Tibial artery (tissue), 4 donors: ENCODE data around the gene ZNF646.

Experiments
- DNase-seq, 2 donors: peaks; one replicate each; pipeline ENCODE4 v3.0.0-alpha.2; 2019
- H3K27ac ChIP-seq, 2 donors: fragments of 200-600 bp; sonication (generic) in 1 of 2; 1 replicate in 1 of 2; 2 replicates in 1 of 2; pipeline ENCODE4 v1.5.1; 2018 to 2019; ENCODE audit warnings: mild to moderate bottlenecking in 1 of 2
- H3K27me3 ChIP-seq, 2 donors: fragments of 200-600 bp; sonication (generic) in 1 of 2; one replicate each; pipeline versions ENCODE4 v1.5.1 to v1.6.0; 2016 to 2019
- H3K36me3 ChIP-seq, 3 donors: fragments of 200-600 bp; sonication (generic) in 2 of 3; one replicate each; pipeline ENCODE4 v1.5.1; 2016 to 2019; ENCODE audit warnings: mild to moderate bottlenecking in 2 of 3
- H3K4me1 ChIP-seq, 4 donors: fragments of 200-600 bp; sonication (generic) in 2 of 4; 1 replicate in 3 of 4; 2 replicates in 1 of 4; pipeline ENCODE4 v1.5.1; 2016 to 2019
- H3K4me3 ChIP-seq, 2 donors: fragments of 200-600 bp; sonication (generic) in 1 of 2; 1 replicate in 1 of 2; 2 replicates in 1 of 2; pipeline ENCODE4 v1.5.1; 2018 to 2019; ENCODE audit warnings: mild to moderate bottlenecking in 2 of 2
- H3K9me3 ChIP-seq, 3 donors: fragments of 200-600 bp; sonication (generic) in 1 of 3; one replicate each; pipeline ENCODE4 v1.5.1; 2016 to 2019
- CTCF ChIP-seq, 2 experiments: fragments of 200-600 bp in 1 of 2; fragments of 450-650 bp in 1 of 2; IDR thresholded peaks; one replicate each; pipeline ENCODE4 v1.5.1; 2017 to 2019; ENCODE audit warnings: antibody characterized with exemption in 2 of 2, mild to moderate bottlenecking in 1 of 2, moderate library complexity in 1 of 2
- intact Hi-C: fragments of 100-400 bp; cut with DNase I; formaldehyde crosslinking; loops from one replicate; pipeline ENCODE4 v1.15.0; 2023; ENCODE audit warnings: low total_unique reads

The ZNF646 gene

DNA sequence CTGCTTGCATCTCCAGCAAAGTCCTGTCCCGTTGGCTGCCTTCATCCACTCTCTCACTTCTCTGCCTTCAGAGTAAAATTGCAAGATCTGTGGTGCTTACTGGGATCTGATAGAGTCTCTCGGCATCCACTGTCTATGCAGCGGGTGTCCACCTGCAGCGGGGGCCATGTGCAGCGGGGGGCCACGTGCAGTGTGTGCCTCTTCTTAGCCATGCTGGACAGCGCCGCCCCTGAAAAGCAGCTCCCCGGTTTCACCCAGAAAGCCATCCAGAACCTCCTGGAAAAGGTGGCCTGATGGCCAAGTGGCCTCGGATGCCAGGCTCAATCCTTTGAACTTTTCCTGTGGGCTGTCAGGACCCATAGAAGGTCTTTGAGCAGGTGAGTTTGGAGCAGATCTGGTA lies 31.4 kb upstream of the ZNF646 start:
- TF ChIP-seq CTCF (IDR thresholded peaks at IDR 0.05): no peak
- Histone ChIP-seq H3K36me3 (peaks cover 47 to 57% (median 50%) of the 10 kb centered on the region in 3 donors), H3K4me3 (no peak overlapping the region), H3K27me3 (no peaks in the 10 kb centered on the region), H3K4me1 (no peaks in the 10 kb centered on the region), H3K9me3 (no peaks in the 10 kb centered on the region), H3K27ac (no peak overlapping the region)
- intact Hi-C loops: no loop called here
- DNase-seq: no peak

DNA sequence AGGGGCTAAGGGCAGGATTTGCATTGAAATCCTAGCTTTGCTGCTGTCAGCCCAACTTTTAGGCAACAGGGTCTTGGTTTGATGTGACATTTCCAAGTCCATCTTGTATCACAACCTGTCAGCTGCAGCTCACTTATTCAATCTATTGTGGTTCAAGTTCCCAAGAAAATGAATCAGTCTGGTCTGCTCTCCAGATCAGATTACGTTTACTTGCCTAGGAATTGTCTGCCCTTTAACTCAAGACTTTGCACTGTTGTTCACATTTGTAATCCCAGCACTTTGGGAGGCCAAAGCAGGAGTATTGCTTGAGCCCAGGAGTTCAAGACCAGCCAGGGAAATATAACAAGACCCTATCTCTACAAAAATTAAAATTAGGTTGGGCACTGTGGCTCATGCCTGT lies 30.9 kb upstream of the ZNF646 start:
- Histone ChIP-seq H3K27ac (no peak overlapping the region), H3K4me1 (no peaks in the 10 kb centered on the region), H3K36me3 (peaks cover 42 to 52% (median 45%) of the 10 kb centered on the region in 3 donors), H3K27me3 (no peaks in the 10 kb centered on the region), H3K9me3 (no peaks in the 10 kb centered on the region), H3K4me3 (no peak overlapping the region)
- TF ChIP-seq CTCF (IDR thresholded peaks at IDR 0.05): no peak
- intact Hi-C loops: no loop called here
- DNase-seq: no peak

- Histone ChIP-seq H3K27ac (no peak overlapping the region), H3K27me3 (no peaks in the 10 kb centered on the region), H3K4me1 (no peaks in the 10 kb centered on the region), H3K36me3 (peaks cover 36 to 46% (median 39%) of the 10 kb centered on the region in 3 donors), H3K9me3 (no peaks in the 10 kb centered on the region), H3K4me3 (no peak overlapping the region)
- no peak for DNase-seq
- TF ChIP-seq CTCF (IDR thresholded peaks at IDR 0.05): no peak
- intact Hi-C loops: no loop called here
Observed at GRCh38 chr16:31043898-31044481, 30.2 kb upstream of the ZNF646 start.

GRCh38 chr16:31050280-31051030 lies 23.8 kb upstream of the ZNF646 start:
- no peak for TF ChIP-seq CTCF (IDR thresholded peaks at IDR 0.05)
- no peaks in the 10 kb centered on the region for H3K27me3 ChIP-seq
- no peaks in the 10 kb centered on the region for H3K4me1 ChIP-seq
- H3K36me3 ChIP-seq: no peaks in the 10 kb centered on the region
- no peaks in the 10 kb centered on the region for H3K9me3 ChIP-seq
- DNase-seq: no peak
- no peak overlapping the region for H3K4me3 ChIP-seq
- intact Hi-C loops: no loop called here
- H3K27ac ChIP-seq: no peak overlapping the region

DNA sequence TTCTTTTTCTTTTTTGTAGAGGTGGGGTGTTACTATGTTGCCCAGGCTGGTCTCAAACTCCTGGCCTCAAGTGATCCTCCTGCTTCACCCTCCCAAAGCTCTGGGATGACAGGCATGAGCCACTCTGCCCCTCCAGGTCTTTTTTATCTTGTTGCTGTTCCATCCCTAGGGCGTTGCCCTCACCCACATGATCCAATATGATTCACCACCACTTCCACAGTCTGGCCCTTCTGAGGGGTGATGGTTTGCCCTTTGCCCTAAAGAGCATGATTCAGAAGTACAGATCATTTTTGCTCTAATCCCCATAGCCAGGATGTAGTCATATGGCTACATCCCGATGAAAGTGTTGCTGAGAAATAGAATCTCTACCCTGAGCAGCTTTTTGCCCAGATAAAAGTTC lies 22.1 kb upstream of the ZNF646 start:
- no peaks in the 10 kb centered on the region for H3K9me3 ChIP-seq
- intact Hi-C loops: no loop called here
- DNase-seq: peak in 1 of 2 donors; percentile 66
- H3K27me3 ChIP-seq: no peaks in the 10 kb centered on the region
- no peak for TF ChIP-seq CTCF (IDR thresholded peaks at IDR 0.05)
- H3K27ac ChIP-seq: no peak overlapping the region
- no peak overlapping the region for H3K4me3 ChIP-seq
- no peaks in the 10 kb centered on the region for H3K4me1 ChIP-seq
- H3K36me3 ChIP-seq: no peaks in the 10 kb centered on the region
